Uterus (tissue), 4 donors: Measurements from ENCODE around the gene LSP1. TPM values are rescaled to one million over a fixed set of nuclear protein-coding genes. Genes with fewer than 3 reads are reported as not detected.

Source experiments
- DNase-seq, 2 donors: peaks; one replicate each; pipeline ENCODE4 v3.0.0-alpha.2; 2019 to 2020
- H3K27ac ChIP-seq, 2 donors: fragments of 200-600 bp; sonication (generic); 1 replicate in 1 of 2; 2 replicates in 1 of 2; pipeline ENCODE4 v1.5.1; 2016 to 2018
- H3K27me3 ChIP-seq, 2 donors: fragments of 200-600 bp; sonication (generic); one replicate each; pipeline ENCODE4 v1.5.1; 2018 to 2019; ENCODE audit warnings: control low read depth in 1 of 2
- H3K36me3 ChIP-seq, 2 donors: fragments of 200-600 bp; sonication (generic); one replicate each; pipeline ENCODE4 v1.5.1; 2019; ENCODE audit warnings: control low read depth in 1 of 2
- H3K4me1 ChIP-seq, 2 donors: fragments of 200-600 bp; sonication (generic); one replicate each; pipeline ENCODE4 v1.5.1; 2018 to 2019; ENCODE audit warnings: control low read depth in 1 of 2
- H3K4me3 ChIP-seq, 2 donors: fragments of 200-600 bp; sonication (generic); 1 replicate in 1 of 2; 2 replicates in 1 of 2; pipeline ENCODE4 v1.5.1; 2018 to 2019; ENCODE audit warnings: mild to moderate bottlenecking in 1 of 2
- H3K9me3 ChIP-seq, 2 donors: fragments of 200-600 bp; sonication (generic); one replicate each; pipeline ENCODE4 v1.5.1; 2019; ENCODE audit warnings: control low read depth in 1 of 2
- POLR2A ChIP-seq, 2 donors: fragments of 450-650 bp; IDR thresholded peaks; one replicate each; pipeline ENCODE4 v1.6.1; 2016; ENCODE audit warnings: antibody characterized with exemption in 2 of 2, mild to moderate bottlenecking in 1 of 2, moderate library complexity in 1 of 2
- intact Hi-C: fragments of 100-400 bp; cut with DNase I; formaldehyde crosslinking; loops from one replicate; pipeline ENCODE4 v1.15.1; 2023; ENCODE audit warnings: low total_unique reads
- total RNA-seq, 4 donors: library from RNA; depleted of rRNA in 3 of 4; stranded (reverse); fragments of >200 nt in 3 of 4; gene quantifications; one replicate each; pipeline versions ENCODE4 v1.1.0 to v1.2.4, GENCODE V29; 2014 to 2023
- TF ChIP-seq, protein P1 (sequence below), 4 experiments: fragments of 200-600 bp in 2 of 4; fragments of 450-650 bp in 2 of 4; sonication (generic) in 2 of 4; IDR thresholded peaks; one replicate each; pipeline ENCODE4 v1.5.1; 2016 to 2019; ENCODE audit warnings: antibody characterized with exemption in 4 of 4, mild to moderate bottlenecking in 2 of 4, moderate library complexity in 1 of 4
- donor health status: DM: yes; HTN: yes; CAD: no.

LSP1 gene
- total RNA-seq, 4 donors from 2014 or later, result 11.2 to 112 (median 25.1) TPM

DNA sequence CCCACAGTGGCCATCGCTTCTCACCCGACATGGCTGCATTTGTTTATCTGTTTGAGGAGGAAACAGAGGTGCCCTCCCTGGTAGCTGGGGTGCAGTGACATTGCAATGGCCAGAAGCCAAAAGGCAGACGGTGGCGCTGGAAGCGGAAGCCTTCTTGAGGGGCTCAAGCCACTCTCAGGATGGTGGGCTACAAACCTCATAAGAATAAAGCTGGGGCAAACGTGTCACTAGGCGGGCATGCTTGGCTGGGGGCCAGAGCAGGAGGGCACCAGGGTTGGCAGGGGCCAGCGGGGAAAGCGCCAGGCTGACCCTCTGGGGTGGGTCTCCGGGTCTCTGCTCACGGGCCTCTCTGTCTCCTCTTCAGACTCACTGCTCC, 79.2 kb downstream of the LSP1 start:
- peak overlapping the region; percentile 68 to 74 for H3K27ac ChIP-seq
- DNase-seq, result peak in 1 of 2 donors; percentile 19

DNA sequence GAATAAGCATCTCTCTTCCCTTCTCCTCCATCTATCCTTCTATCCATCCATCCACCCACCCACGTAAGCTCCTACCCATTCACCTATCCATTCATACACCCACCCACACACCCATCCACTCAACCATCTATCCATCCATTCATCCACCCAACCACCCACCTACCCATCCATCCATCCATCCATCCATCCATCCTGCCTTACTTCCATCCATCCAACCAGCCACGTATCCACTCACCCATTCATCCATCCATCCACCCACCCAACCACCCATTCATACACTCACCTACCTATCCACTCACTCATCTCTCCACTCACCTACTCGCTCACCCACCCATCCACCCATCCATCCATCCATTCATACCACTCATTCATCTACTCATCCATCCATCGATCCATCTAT, 79.8 kb downstream of the LSP1 start:
- TF ChIP-seq POLR2A (IDR thresholded peaks at IDR 0.05), result no peak
- TF ChIP-seq, protein P1, sequence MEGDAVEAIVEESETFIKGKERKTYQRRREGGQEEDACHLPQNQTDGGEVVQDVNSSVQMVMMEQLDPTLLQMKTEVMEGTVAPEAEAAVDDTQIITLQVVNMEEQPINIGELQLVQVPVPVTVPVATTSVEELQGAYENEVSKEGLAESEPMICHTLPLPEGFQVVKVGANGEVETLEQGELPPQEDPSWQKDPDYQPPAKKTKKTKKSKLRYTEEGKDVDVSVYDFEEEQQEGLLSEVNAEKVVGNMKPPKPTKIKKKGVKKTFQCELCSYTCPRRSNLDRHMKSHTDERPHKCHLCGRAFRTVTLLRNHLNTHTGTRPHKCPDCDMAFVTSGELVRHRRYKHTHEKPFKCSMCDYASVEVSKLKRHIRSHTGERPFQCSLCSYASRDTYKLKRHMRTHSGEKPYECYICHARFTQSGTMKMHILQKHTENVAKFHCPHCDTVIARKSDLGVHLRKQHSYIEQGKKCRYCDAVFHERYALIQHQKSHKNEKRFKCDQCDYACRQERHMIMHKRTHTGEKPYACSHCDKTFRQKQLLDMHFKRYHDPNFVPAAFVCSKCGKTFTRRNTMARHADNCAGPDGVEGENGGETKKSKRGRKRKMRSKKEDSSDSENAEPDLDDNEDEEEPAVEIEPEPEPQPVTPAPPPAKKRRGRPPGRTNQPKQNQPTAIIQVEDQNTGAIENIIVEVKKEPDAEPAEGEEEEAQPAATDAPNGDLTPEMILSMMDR (IDR thresholded peaks at IDR 0.05), result no peak
- DNase-seq, result no peak
- H3K4me1 ChIP-seq, result peaks cover 0 to 4% of the 10 kb centered on the region in 2 donors
- no peaks in the 10 kb centered on the region for H3K27me3 ChIP-seq
- intact Hi-C loops, result no loop called here
- H3K4me3 ChIP-seq, result no peak overlapping the region
- H3K9me3 ChIP-seq, result no peaks in the 10 kb centered on the region
- H3K36me3 ChIP-seq, result no peaks in the 10 kb centered on the region
- peak overlapping the region; percentile 68 to 74 for H3K27ac ChIP-seq

More for the DNA sequence above, 79.2 kb downstream of the LSP1 start:
- no peak for TF ChIP-seq POLR2A (IDR thresholded peaks at IDR 0.05)
- TF ChIP-seq, protein P1 (IDR thresholded peaks at IDR 0.05), result no peak
- intact Hi-C loops, result no loop called here
- Histone ChIP-seq H3K4me3 (no peak overlapping the region), H3K36me3 (no peaks in the 10 kb centered on the region), H3K4me1 (peaks cover 0 to 4% of the 10 kb centered on the region in 2 donors), H3K9me3 (no peaks in the 10 kb centered on the region), H3K27me3 (no peaks in the 10 kb centered on the region)

DNA sequence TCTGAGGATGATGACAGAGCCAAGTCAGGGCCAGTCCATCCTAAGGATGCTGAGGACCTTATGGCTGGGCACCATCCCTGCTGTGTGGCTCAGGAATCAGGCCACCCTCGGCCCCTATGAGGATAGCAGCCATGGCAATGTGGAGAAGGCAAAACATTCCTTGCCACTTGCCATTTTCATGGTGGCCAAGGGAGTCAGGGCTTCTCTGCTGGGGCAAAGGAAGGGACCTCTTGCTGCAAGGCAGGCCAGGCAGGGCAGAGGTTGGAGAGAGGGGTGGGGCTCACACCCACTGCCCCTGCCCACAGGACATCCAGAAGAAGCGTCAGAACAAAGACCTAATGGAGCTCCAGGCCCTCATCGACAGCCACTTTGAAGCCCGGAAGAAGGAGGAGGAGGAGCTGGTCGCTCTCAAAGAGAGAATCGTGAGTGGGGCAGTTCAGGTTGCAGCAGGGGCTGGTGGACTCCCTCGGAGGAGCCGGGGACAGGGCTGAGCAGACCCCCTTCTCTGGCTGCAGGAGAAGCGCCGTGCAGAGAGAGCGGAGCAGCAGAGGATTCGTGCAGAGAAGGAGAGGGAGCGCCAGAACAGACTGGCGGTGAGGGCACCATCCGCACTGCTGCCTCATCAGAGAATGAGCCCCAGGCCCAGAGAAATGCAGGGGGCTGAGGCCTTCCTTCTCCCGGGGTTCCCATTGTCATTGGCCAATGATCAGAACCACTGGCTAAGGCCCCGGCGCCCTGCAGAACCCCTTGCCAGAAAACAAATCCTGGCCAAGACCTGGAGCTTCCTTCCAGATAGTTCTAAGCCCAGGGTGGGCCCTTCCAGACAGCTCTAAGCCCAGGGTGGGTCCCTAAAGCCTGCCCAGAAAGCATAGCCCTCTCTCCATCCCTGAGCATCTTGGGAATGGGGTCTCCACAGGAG, 80.8 kb downstream of the LSP1 start:
- intact Hi-C loops, result no loop called here
- H3K27me3 ChIP-seq, result no peaks in the 10 kb centered on the region
- DNase-seq, result peak in 1 of 2 donors; percentile 14

DNA sequence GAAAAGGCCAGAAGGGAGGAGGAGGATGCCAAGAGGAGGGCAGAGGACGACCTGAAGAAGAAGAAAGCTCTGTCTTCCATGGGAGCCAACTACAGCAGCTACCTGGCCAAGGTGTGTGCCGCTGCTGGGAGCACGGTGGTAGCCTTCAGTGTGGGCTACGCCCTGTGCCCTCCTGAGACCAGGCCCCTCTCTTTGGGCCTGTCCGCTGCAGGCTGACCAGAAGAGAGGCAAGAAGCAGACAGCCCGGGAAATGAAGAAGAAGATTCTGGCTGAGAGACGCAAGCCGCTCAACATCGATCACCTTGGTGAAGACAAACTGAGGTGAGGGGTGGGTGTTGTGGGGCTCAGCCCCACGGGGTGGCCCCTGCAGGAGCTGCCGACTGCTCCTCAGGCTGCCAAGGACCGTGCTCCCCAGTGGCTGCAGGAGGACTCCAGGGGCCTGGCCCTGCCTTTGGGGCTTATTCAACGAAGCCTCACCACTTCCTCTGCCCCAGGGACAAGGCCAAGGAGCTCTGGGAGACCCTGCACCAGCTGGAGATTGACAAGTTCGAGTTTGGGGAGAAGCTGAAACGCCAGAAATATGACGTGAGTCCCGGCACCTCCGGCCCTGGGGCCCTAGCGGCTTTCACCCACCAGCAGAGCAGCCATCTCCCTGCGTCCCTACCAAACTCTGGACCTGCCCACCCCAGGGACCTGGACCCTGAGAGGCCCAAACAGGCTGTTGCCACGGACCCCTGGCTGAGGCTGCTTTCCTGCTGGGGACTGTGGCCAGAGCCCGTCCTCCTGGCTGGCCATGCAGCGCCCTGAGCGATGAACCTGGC, 81.7 kb downstream of the LSP1 start:
- intact Hi-C loops, result no loop called here
- peaks cover 0 to 9% of the 10 kb centered on the region in 2 donors for H3K4me1 ChIP-seq
- H3K27me3 ChIP-seq, result no peaks in the 10 kb centered on the region
- DNase-seq, result peak in 1 of 2 donors; percentile 12
- H3K4me3 ChIP-seq, result no peak overlapping the region
- H3K9me3 ChIP-seq, result no peaks in the 10 kb centered on the region
- H3K36me3 ChIP-seq, result no peaks in the 10 kb centered on the region
- TF ChIP-seq, protein P1 (IDR thresholded peaks at IDR 0.05), result no peak
- TF ChIP-seq POLR2A (IDR thresholded peaks at IDR 0.05), result no peak
- no peak overlapping the region for H3K27ac ChIP-seq

More for the DNA sequence above, 80.8 kb downstream of the LSP1 start:
- Histone ChIP-seq H3K4me3 (no peak overlapping the region), H3K4me1 (peaks cover 0 to 5% of the 10 kb centered on the region in 2 donors), H3K9me3 (no peaks in the 10 kb centered on the region), H3K36me3 (no peaks in the 10 kb centered on the region), H3K27ac (no peak overlapping the region)
- TF ChIP-seq POLR2A (IDR thresholded peaks at IDR 0.05), result no peak
- TF ChIP-seq, protein P1 (IDR thresholded peaks at IDR 0.05), result no peak
